GM06990 (cell line): ENCODE results near the gene ACTA1.
A peak's percentile ranks its signal among the peaks of the same experiment; 100 is the strongest.
"Not testable (repeated sequence)": the region's sequence is repeated elsewhere in the genome, so short reads cannot be mapped to it uniquely, and the experiment has no call there.

Experiments
- DNase-seq: peaks from one replicate; pipeline ENCODE4 v3.0.0-alpha.2; 2011; ENCODE audit not compliant: insufficient read length; ENCODE audit errors: extremely low read depth
- H3K27me3 ChIP-seq: replicated peaks from 2 replicates; pipeline ENCODE4 v1.6.0; 2011; ENCODE audit warnings: low read length; ENCODE audit not compliant: control insufficient read depth, insufficient read depth
- H3K36me3 ChIP-seq: 2 replicates; pipeline ENCODE4 v1.5.1; 2011; ENCODE audit warnings: low read length; ENCODE audit not compliant: control insufficient read depth, insufficient read depth
- H3K4me3 ChIP-seq: replicated peaks from 2 replicates; pipeline ENCODE4 v1.5.1; 2011; ENCODE audit warnings: low read depth, mild to moderate bottlenecking, control low read depth, low read length
- TF ChIP-seq, protein P1 (sequence below): IDR thresholded peaks from 2 replicates; pipeline ENCODE4 v1.5.1; 2011; ENCODE audit warnings: low read length, control low read depth, mild to moderate bottlenecking, inconsistent platforms; ENCODE audit not compliant: insufficient read depth, poor library complexity, severe bottlenecking

ACTA1 gene

GRCh38 chr1:229407206-229408026, 26.5 kb downstream of the ACTA1 start:
- H3K27me3 ChIP-seq: peaks cover 8% of the 10 kb centered on the region
- no peaks in the 10 kb centered on the region for H3K36me3 ChIP-seq
- DNase-seq: no peak
- H3K4me3 ChIP-seq: no peak overlapping the region; the same call in 1 of the 2 replicates
- TF ChIP-seq, protein P1, sequence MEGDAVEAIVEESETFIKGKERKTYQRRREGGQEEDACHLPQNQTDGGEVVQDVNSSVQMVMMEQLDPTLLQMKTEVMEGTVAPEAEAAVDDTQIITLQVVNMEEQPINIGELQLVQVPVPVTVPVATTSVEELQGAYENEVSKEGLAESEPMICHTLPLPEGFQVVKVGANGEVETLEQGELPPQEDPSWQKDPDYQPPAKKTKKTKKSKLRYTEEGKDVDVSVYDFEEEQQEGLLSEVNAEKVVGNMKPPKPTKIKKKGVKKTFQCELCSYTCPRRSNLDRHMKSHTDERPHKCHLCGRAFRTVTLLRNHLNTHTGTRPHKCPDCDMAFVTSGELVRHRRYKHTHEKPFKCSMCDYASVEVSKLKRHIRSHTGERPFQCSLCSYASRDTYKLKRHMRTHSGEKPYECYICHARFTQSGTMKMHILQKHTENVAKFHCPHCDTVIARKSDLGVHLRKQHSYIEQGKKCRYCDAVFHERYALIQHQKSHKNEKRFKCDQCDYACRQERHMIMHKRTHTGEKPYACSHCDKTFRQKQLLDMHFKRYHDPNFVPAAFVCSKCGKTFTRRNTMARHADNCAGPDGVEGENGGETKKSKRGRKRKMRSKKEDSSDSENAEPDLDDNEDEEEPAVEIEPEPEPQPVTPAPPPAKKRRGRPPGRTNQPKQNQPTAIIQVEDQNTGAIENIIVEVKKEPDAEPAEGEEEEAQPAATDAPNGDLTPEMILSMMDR: peak; percentile 5

GRCh38 chr1:229406798-229407197, 27.1 kb downstream of the ACTA1 start:
- TF ChIP-seq, protein P1: no peak
- peaks cover 6% of the 10 kb centered on the region for H3K27me3 ChIP-seq
- DNase-seq: no peak
- H3K36me3 ChIP-seq: no peaks in the 10 kb centered on the region
- no peak overlapping the region for H3K4me3 ChIP-seq

DNA sequence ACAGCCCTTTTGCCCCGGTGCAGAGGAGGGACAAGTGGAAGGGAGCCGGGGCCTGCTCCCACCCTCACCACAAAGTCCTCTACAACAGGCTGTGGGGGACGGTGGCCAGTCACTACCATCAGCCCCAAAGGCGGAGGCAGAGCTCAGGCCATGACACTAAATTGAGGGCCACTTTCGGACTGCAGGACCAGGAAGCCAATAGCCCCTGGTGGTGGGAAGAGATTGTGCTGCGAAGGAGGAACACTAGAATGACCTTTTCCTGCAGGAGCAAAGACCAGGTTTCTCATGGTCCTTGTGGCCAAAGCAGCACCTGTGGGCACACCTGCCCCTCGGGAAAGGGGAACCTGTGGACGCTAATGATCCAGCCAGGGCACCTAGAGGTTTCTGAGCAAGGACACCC, 30.3 kb downstream of the ACTA1 start:
- Histone ChIP-seq H3K36me3 (no peaks in the 10 kb centered on the region), H3K27me3 (peaks cover 4% of the 10 kb centered on the region), H3K4me3 (no peak overlapping the region)
- DNase-seq: no peak
- TF ChIP-seq, protein P1: no peak

DNA sequence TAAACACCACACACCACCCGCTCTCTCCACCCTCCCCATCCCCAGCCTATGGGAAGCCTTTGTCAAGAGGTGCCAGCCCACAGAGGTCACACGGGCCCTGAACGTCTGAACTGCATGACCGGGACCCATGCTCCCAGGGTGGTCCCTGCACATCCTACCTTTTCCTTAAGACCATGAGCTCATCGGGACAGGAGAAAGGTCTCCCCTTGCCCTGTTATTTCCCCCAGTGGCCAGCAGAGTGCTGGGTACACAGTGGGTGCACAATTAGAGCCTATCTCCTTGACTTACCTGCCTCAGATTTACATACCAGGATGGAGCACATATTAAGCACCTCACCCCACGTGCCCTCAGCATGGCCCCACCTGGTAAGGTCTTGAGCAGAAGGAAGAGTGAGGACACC, 30.9 kb downstream of the ACTA1 start:
- peaks cover 4% of the 10 kb centered on the region for H3K27me3 ChIP-seq
- TF ChIP-seq, protein P1: peak; percentile 16
- no peak overlapping the region for H3K4me3 ChIP-seq
- no peaks in the 10 kb centered on the region for H3K36me3 ChIP-seq
- DNase-seq: no peak

DNA sequence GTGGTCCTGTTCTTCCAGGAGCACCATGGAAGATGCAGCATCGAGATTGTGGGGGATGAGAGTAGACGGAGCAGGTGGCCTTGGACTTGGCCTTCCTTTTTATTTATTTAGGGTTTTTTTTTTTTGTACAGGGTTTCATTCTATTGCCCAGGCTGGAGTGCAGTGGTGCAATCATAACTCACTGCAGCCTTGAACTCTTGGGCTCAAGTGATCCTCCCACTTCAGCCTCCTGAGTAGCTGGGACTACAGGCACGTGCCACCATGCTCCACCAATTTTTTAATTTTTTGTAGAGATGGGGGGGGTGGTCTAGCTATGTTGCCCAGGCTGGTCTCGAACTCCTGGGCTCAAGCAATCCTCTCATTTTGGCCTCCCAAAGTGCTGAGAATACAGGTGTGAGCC, 31.6 kb downstream of the ACTA1 start:
- H3K4me3 ChIP-seq, DNase-seq, H3K36me3 ChIP-seq, H3K27me3 ChIP-seq: not testable (repeated sequence)

DNA sequence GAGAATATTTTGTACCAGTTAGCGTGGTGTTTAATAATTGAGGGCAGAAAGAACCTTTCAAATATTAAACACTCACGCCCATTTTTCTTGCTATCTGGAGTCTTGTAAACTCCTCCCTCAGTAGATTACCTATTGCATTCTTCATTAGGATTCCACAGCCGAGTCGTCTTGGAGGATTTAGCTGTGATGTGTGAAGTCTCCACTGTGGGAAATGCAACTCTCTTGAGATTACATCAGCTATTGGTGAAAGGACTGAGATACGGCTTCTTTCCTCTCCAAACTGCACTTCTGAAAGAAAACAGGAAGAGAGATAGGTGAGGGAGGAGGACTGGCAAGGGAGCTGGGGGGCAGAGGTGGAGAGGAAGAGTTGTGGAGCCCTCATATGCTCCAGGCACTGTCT, 36.1 kb downstream of the ACTA1 start:
- DNase-seq: no peak
- Histone ChIP-seq H3K4me3 (no peak overlapping the region), H3K27me3 (no peaks in the 10 kb centered on the region), H3K36me3 (no peaks in the 10 kb centered on the region)
- TF ChIP-seq, protein P1: no peak
